ENCODE data around the gene LTN1. TPM values are rescaled to one million over a fixed set of nuclear protein-coding genes. Genes with fewer than 3 reads are reported as not detected.

LTN1 gene
- polyA plus RNA-seq, 1 of the 3 experiments (the other 2 are of a cell fraction) = 3.2 TPM

GRCh38 chr21:28982637-28983036, 10.0 kb downstream of the LTN1 start:
- POLR2A ChIA-PET = no interaction called here
- Histone ChIP-seq H3K4me1 (ENCODE audit: control insufficient read depth in 1 of 2, insufficient read depth in 2 of 2, low read depth in 1 of 2, low read length in 1 of 2) (no peaks in the 10 kb centered on the region), H3K9ac (no peak overlapping the region), H3K27me3 (ENCODE audit: insufficient read depth) (no peaks in the 10 kb centered on the region), H3K36me3 (replicated peaks in 1 of 2; ENCODE audit: control insufficient read depth in 1 of 2, insufficient read depth in 2 of 2, low read length in 1 of 2) (peaks cover 67 to 76% of the 10 kb centered on the region in 2 experiments), H3K9me2 (no peaks in the 10 kb centered on the region), H2AFZ (ENCODE audit: low read depth) (no peak overlapping the region), H3K4me3 (ENCODE audit: low read depth in 2 of 2, low read length in 1 of 2) (no peak overlapping the region), H3K79me2 (ENCODE audit: insufficient read depth) (peaks cover 17% of the 10 kb centered on the region), H3K9me3 (no peaks in the 10 kb centered on the region), H3K27ac (ENCODE audit: low read depth in 2 of 2, low read length in 1 of 2) (no peak overlapping the region), H3F3A (replicated peaks; ENCODE audit: insufficient read depth) (peaks cover 7% of the 10 kb centered on the region), H3K4me2 (no peak overlapping the region), H4K20me1 (ENCODE audit: insufficient read depth) (no peaks in the 10 kb centered on the region)
- WGBS (ENCODE audit: low lambda C conversion rate) = 83% methylated on average over 1 of the region's 1 CpG
- no peak for DNase-seq
- no peak for TF ChIP-seq USF1 (IDR thresholded peaks at IDR 0.05; ENCODE audit: borderline replicate concordance, low read depth)
- no peak for TF ChIP-seq TCF12 (IDR thresholded peaks at IDR 0.05)
- no peak for TF ChIP-seq MEF2A (IDR thresholded peaks at IDR 0.05; ENCODE audit: borderline replicate concordance, low read depth)
- no peak for TF ChIP-seq FOXM1 (IDR thresholded peaks at IDR 0.05; ENCODE audit: low read depth)
- no peak for TF ChIP-seq POLR2AphosphoS5 (IDR thresholded peaks at IDR 0.05; ENCODE audit: low read depth, low read length)
- TF ChIP-seq SMC3 (IDR thresholded peaks at IDR 0.05; ENCODE audit: low read depth, low read length) = no peak
- no peak for TF ChIP-seq GABPA (IDR thresholded peaks at IDR 0.05; ENCODE audit: low read depth)
- TF ChIP-seq ELF1 (IDR thresholded peaks at IDR 0.05) = no peak
- TF ChIP-seq RFX5 (IDR thresholded peaks at IDR 0.05; ENCODE audit: low read length) = no peak
- TF ChIP-seq IRF3 (IDR thresholded peaks at IDR 0.05; ENCODE audit: low read depth, low read length) = no peak
- TF ChIP-seq RXRA (IDR thresholded peaks at IDR 0.05; ENCODE audit: borderline replicate concordance, low read depth) = no peak
- no peak for TF ChIP-seq SIN3A (IDR thresholded peaks at IDR 0.05; ENCODE audit: borderline replicate concordance, low read depth, low read length)
- no peak for TF ChIP-seq MXI1 (IDR thresholded peaks at IDR 0.05; ENCODE audit: low read depth, low read length)
- no peak for TF ChIP-seq YY1 (IDR thresholded peaks at IDR 0.05; ENCODE audit: low read depth)
- TF ChIP-seq NRF1 (IDR thresholded peaks at IDR 0.05; ENCODE audit: low read depth, low read length) = no peak
- TF ChIP-seq JUND (IDR thresholded peaks at IDR 0.05) = no peak
- CTCF ChIA-PET = interaction anchor here (1.1 to 1.2 kb wide), 2 partner anchors 9 to 15 kb away, joined by 3 to 4 read pairs; no protein-coding TSS in a partner anchor

GRCh38 chr21:28979092-28979491, 13.6 kb downstream of the LTN1 start:
- no peak overlapping the region for H3K27ac ChIP-seq (ENCODE audit: low read depth in 2 of 2, low read length in 1 of 2)
- no peaks in the 10 kb centered on the region; a peak in 2 of 4 replicates for H3K4me1 ChIP-seq (ENCODE audit: control insufficient read depth in 1 of 2, insufficient read depth in 2 of 2, low read depth in 1 of 2, low read length in 1 of 2)
- H3K36me3 ChIP-seq (replicated peaks in 1 of 2; ENCODE audit: control insufficient read depth in 1 of 2, insufficient read depth in 2 of 2, low read length in 1 of 2) = peaks cover 66 to 81% of the 10 kb centered on the region in 2 experiments
- no peak overlapping the region for H3K4me3 ChIP-seq (ENCODE audit: low read depth in 2 of 2, low read length in 1 of 2)
- no peaks in the 10 kb centered on the region for H3K9me2 ChIP-seq
- H3F3A ChIP-seq (replicated peaks; ENCODE audit: insufficient read depth) = no peaks in the 10 kb centered on the region
- ChIA-PET POLR2A (no interaction called here), CTCF (no interaction called here)
- H3K79me2 ChIP-seq (ENCODE audit: insufficient read depth) = 0 out of 2 replicates have a peak, but pooled peaks cover under 1% of the 10 kb centered on the region
- no peaks in the 10 kb centered on the region for H3K27me3 ChIP-seq (ENCODE audit: insufficient read depth)
- H3K9me3 ChIP-seq = no peaks in the 10 kb centered on the region
- no peak for DNase-seq
- TF ChIP-seq JUND (IDR thresholded peaks at IDR 0.05) (no peak), MAX (IDR thresholded peaks at IDR 0.05; ENCODE audit: low read depth) (no peak), NRF1 (IDR thresholded peaks at IDR 0.05; ENCODE audit: low read depth, low read length) (no peak), EZH2phosphoT487 (IDR thresholded peaks at IDR 0.05; ENCODE audit: borderline replicate concordance, low read depth) (no peak), EP300 (IDR thresholded peaks at IDR 0.05; ENCODE audit: borderline replicate concordance in 1 of 2, low read depth in 1 of 2, low read length in 1 of 2) (no peak), FOSL2 (IDR thresholded peaks at IDR 0.05; ENCODE audit: borderline replicate concordance, low read depth) (no peak), YY1 (IDR thresholded peaks at IDR 0.05; ENCODE audit: low read depth) (no peak)
- no peak overlapping the region for H3K9ac ChIP-seq
- no peak overlapping the region for H3K4me2 ChIP-seq
- H4K20me1 ChIP-seq (ENCODE audit: insufficient read depth) = no peaks in the 10 kb centered on the region
- 90% methylated on average over 1 of the region's 1 CpG for WGBS (ENCODE audit: low lambda C conversion rate)
- no peak overlapping the region for H2AFZ ChIP-seq (ENCODE audit: low read depth)

All from SK-N-SH (cell line).